ENCODE measurements around the gene SPTBN4. TPM values are rescaled to one million over a fixed set of nuclear protein-coding genes. Genes with fewer than 3 reads are reported as not detected.

Gene SPTBN4
- total and polyA plus RNA-seq, 2 donors (not counting 1 experiment from before 2014, with no cell fraction given), result 0.03 to 0.67 TPM

DNA sequence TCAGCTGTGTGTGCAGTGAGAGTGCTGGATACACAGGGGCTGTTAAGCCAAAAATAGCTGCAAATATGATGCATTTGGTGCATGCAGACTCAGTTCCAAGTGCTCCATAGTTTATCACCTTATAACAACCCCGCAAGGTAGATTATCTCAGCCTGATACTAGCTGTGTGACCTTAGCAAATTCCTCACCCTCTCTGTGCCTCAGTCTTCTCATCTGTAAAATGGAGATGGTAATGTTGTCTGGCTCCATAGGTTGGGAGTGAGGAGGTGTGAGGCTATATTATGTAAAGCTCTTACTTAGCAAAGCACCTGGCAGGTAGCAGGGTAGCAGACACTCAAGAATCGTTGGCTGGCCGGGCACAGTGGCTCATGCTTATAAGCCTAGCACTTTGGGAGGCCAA is 86.0 kb downstream of the SPTBN4 start:
- no peaks in the 10 kb centered on the region for H3K36me3 ChIP-seq (replicated peaks in 1 of 2; ENCODE audit: control extremely low read depth in 1 of 2, control insufficient read depth in 1 of 2, extremely low read depth in 1 of 2, insufficient read depth in 2 of 2, low read length in 1 of 2)
- DNase-seq, result no peak
- H3K9me3 ChIP-seq (ENCODE audit: control extremely low read depth in 1 of 3, control insufficient read depth in 2 of 3, insufficient read depth in 1 of 3, low read length in 2 of 3), result peaks cover 0 to 5% (median 0%) of the 10 kb centered on the region in 3 donors
- no peak overlapping the region for H3K4me2 ChIP-seq (replicated peaks; ENCODE audit: low read depth, low read length, poor library complexity, severe bottlenecking)
- CTCF ChIA-PET, result interaction anchor here (0.8 kb wide), 2 partner anchors 12 to 82 kb away, joined by 3 read pairs; no protein-coding TSS in a partner anchor
- WGBS (ENCODE audit: insufficient coverage), result 100% methylated on average over 2 of the region's 3 CpGs
- H3K27me3 ChIP-seq (replicated peaks in 1 of 4; ENCODE audit: control extremely low read depth in 1 of 4, control insufficient read depth in 3 of 4, insufficient read depth in 4 of 4, low read length in 3 of 4), result peaks cover 0 to 66% (median 25%) of the 10 kb centered on the region in 4 experiments
- Mint-ChIP-seq H3K4me3 (no peak overlapping the region), H3K4me1 (peaks cover 10% of the 10 kb centered on the region), H3K9me3 (ENCODE audit: insufficient read depth) (no peaks in the 10 kb centered on the region), H3K27ac (no peak overlapping the region), H3K27me3 (peaks cover 52% of the 10 kb centered on the region)
- H3K79me2 ChIP-seq (ENCODE audit: control insufficient read depth, insufficient read depth, low read length), result no peaks in the 10 kb centered on the region
- H2AFZ ChIP-seq (ENCODE audit: insufficient read depth, low read depth, low read length, poor library complexity, severe bottlenecking), result no peak overlapping the region
- H3K4me3 ChIP-seq (ENCODE audit: control extremely low read depth in 1 of 5, extremely low read depth in 1 of 5, insufficient read depth in 1 of 5, low read depth in 2 of 5, low read length in 4 of 5), result no peak overlapping the region
- no peak overlapping the region for H3K9ac ChIP-seq (ENCODE audit: low read length)
- TF ChIP-seq, protein P1, sequence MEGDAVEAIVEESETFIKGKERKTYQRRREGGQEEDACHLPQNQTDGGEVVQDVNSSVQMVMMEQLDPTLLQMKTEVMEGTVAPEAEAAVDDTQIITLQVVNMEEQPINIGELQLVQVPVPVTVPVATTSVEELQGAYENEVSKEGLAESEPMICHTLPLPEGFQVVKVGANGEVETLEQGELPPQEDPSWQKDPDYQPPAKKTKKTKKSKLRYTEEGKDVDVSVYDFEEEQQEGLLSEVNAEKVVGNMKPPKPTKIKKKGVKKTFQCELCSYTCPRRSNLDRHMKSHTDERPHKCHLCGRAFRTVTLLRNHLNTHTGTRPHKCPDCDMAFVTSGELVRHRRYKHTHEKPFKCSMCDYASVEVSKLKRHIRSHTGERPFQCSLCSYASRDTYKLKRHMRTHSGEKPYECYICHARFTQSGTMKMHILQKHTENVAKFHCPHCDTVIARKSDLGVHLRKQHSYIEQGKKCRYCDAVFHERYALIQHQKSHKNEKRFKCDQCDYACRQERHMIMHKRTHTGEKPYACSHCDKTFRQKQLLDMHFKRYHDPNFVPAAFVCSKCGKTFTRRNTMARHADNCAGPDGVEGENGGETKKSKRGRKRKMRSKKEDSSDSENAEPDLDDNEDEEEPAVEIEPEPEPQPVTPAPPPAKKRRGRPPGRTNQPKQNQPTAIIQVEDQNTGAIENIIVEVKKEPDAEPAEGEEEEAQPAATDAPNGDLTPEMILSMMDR (IDR thresholded peaks at IDR 0.05), result no peak
- TF ChIP-seq EZH2 (IDR thresholded peaks at IDR 0.05; ENCODE audit: borderline replicate concordance, insufficient read depth, low read depth, low read length, poor library complexity, severe bottlenecking), result no peak
- H3K27ac ChIP-seq (ENCODE audit: low read length in 2 of 2), result no peak overlapping the region
- POLR2A ChIA-PET, result no interaction called here
- H4K20me1 ChIP-seq (ENCODE audit: control insufficient read depth, insufficient read depth, low read length, poor library complexity, severe bottlenecking), result no peaks in the 10 kb centered on the region
- intact Hi-C loops (cut with micrococcal nuclease), result no loop called here
- peaks cover 4% of the 10 kb centered on the region in 2 donors for H3K4me1 ChIP-seq (ENCODE audit: control insufficient read depth in 2 of 2, insufficient read depth in 2 of 2, low read length in 2 of 2)
- no peak for ATAC-seq (ENCODE audit: low read depth)

DNA sequence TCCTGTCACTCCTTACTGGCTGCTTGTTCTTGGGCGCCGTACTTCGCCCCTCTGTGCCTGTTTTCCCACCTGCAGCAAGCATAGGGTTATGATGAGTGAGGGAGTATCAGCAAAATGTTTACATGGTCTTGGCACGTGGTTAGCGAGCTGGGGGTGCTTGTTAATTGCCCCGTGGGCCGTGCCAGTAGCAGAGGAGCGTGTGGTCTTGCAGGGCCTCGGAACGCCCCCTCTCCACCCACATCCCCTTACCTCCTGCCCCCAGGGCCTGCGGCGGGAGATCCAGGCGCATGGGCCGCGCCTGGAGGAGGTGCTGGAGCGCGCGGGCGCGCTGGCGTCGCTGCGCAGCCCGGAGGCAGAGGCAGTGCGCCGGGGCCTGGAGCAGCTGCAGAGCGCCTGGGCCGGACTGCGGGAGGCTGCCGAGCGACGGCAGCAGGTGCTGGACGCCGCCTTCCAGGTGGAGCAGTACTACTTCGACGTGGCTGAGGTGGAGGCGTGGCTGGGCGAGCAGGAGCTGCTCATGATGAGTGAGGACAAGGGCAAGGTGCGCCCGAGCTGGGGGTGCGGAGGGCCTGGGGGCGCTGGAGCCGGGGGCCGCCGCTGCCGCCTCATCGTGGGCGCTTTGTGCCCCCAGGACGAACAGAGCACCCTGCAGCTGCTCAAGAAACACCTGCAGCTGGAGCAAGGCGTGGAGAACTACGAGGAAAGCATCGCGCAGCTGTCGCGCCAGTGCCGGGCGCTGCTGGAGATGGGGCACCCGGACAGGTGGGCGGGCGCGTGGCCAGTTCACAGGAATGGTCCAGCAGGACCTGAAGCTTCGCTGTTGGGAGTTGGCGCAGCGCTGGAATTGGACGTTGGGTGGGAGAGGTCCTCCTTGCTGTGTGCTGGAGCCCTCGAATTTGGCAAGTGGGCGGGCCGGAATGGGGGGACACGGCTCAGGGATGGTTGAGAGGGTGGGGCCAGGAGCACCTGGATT is 87.4 kb downstream of the SPTBN4 start:
- TF ChIP-seq, protein P1 (IDR thresholded peaks at IDR 0.05), result no peak
- no peak for TF ChIP-seq EZH2 (IDR thresholded peaks at IDR 0.05; ENCODE audit: borderline replicate concordance, insufficient read depth, low read depth, low read length, poor library complexity, severe bottlenecking)
- no peaks in the 10 kb centered on the region for H3K36me3 ChIP-seq (replicated peaks in 1 of 2; ENCODE audit: control extremely low read depth in 1 of 2, control insufficient read depth in 1 of 2, extremely low read depth in 1 of 2, insufficient read depth in 2 of 2, low read length in 1 of 2)
- no peak overlapping the region for H3K4me2 ChIP-seq (replicated peaks; ENCODE audit: low read depth, low read length, poor library complexity, severe bottlenecking)
- DNase-seq (no peak), ATAC-seq (ENCODE audit: low read depth) (no peak)
- intact Hi-C loops (cut with micrococcal nuclease), result no loop called here
- no peak overlapping the region for H3K9ac ChIP-seq (ENCODE audit: low read length)
- POLR2A ChIA-PET, result no interaction called here
- H3K9me3 ChIP-seq (ENCODE audit: control extremely low read depth in 1 of 3, control insufficient read depth in 2 of 3, insufficient read depth in 1 of 3, low read length in 2 of 3), result peaks cover 0 to 5% (median 0%) of the 10 kb centered on the region in 3 donors
- Mint-ChIP-seq H3K4me1 (peaks cover 4% of the 10 kb centered on the region), H3K27ac (no peak overlapping the region), H3K4me3 (no peak overlapping the region), H3K9me3 (ENCODE audit: insufficient read depth) (no peaks in the 10 kb centered on the region), H3K27me3 (peaks cover 46% of the 10 kb centered on the region)
- no peaks in the 10 kb centered on the region for H3K4me1 ChIP-seq (ENCODE audit: control insufficient read depth in 2 of 2, insufficient read depth in 2 of 2, low read length in 2 of 2)
- H3K27me3 ChIP-seq (replicated peaks in 1 of 4; ENCODE audit: control extremely low read depth in 1 of 4, control insufficient read depth in 3 of 4, insufficient read depth in 4 of 4, low read length in 3 of 4), result peaks cover 0 to 57% (median 17%) of the 10 kb centered on the region in 4 experiments
- WGBS (ENCODE audit: insufficient coverage), result 16% methylated on average over 62 of the region's 69 CpGs
- H2AFZ ChIP-seq (ENCODE audit: insufficient read depth, low read depth, low read length, poor library complexity, severe bottlenecking), result no peak overlapping the region
- no peak overlapping the region for H3K4me3 ChIP-seq (ENCODE audit: control extremely low read depth in 1 of 5, extremely low read depth in 1 of 5, insufficient read depth in 1 of 5, low read depth in 2 of 5, low read length in 4 of 5)
- no peaks in the 10 kb centered on the region for H3K79me2 ChIP-seq (ENCODE audit: control insufficient read depth, insufficient read depth, low read length)
- CTCF ChIA-PET, result interaction anchor here (0.6 kb wide), 1 partner anchor 25 kb away, joined by 3 read pairs; no protein-coding TSS in a partner anchor
- H3K27ac ChIP-seq (ENCODE audit: low read length in 2 of 2), result no peak overlapping the region
- H4K20me1 ChIP-seq (ENCODE audit: control insufficient read depth, insufficient read depth, low read length, poor library complexity, severe bottlenecking), result no peaks in the 10 kb centered on the region

Data from B cell (primary cell).